ENCODE measurements around the gene CIRBP. TPM values are rescaled to one million over a fixed set of nuclear protein-coding genes. Genes with fewer than 3 reads are reported as not detected.
A peak's percentile ranks its signal among the peaks of the same experiment; 100 is the strongest.

The CIRBP gene
- total RNA-seq (2021) = 249 and 263 TPM in 2 replicates
- long read RNA-seq, transcript CIRBP-246 (6 exons, 1,043 nt) = minor isoform, 51 of 1,500 reads
- long read RNA-seq, transcript CIRBP-204 (7 exons, 870 nt) = minor isoform, 21 of 1,500 reads
- long read RNA-seq, transcript CIRBP-210 (8 exons, 938 nt) = minor isoform, 22 of 1,500 reads
- long read RNA-seq, transcript CIRBP-201 (7 exons, 1,328 nt) = major isoform, 1,161 of 1,500 reads
- long read RNA-seq, partial matches to known transcripts = 25 of 1,500 reads
- long read RNA-seq, other reads (novel, unspliced or antisense) = 182 of 1,500 reads

GRCh38 chr19:1269065-1269477, at the start of gene CIRBP:
TSS of gene CIRBP (plus strand) at chr19:1269332. CDS start at chr19:1270934, 1,602 bp downstream.
- peaks cover 4% of the 10 kb centered on the region; the same call in 1 of the 2 replicates for H3K79me2 ChIP-seq (ENCODE audit: insufficient read depth, low read length)
- WGBS (ENCODE audit: extremely low coverage, insufficient read length, low lambda C conversion rate) = no CpG with 5 or more reads among the region's 50 CpGs
- peak; percentile 99 for DNase-seq
- H2BK15ac ChIP-seq (ENCODE audit: low read depth, low read length) = no peak within 1 kb of the TSS; the same call in 1 of the 2 replicates
- H4K91ac ChIP-seq (ENCODE audit: insufficient read length, low read depth, low read length) = no peak within 1 kb of the TSS
- no peak within 1 kb of the TSS for H4K8ac ChIP-seq (replicated peaks; ENCODE audit: insufficient read length, low read depth, low read length)
- H2BK5ac ChIP-seq (ENCODE audit: insufficient read length, low read length) = peak within 1 kb of the TSS; percentile 36
- no peaks in the 10 kb centered on the region for H4K20me1 ChIP-seq (ENCODE audit: control insufficient read depth, insufficient read depth, insufficient read length)
- Mint-ChIP-seq H3K27ac (peak within 1 kb of the TSS; percentile 95 to 99 (median 95)), H3K9me3 (no peaks in the 10 kb centered on the region), H3K36me3 (ENCODE audit: insufficient read depth in 1 of 3, low read depth in 3 of 3) (peaks cover 34 to 52% (median 41%) of the 10 kb centered on the region in 3 experiments), H3K27me3 (ENCODE audit: low read depth) (peaks cover 13% of the 10 kb centered on the region), H3K4me3 (peak within 1 kb of the TSS; percentile 85 to 90), H3K4me1 (peaks cover 60 to 65% of the 10 kb centered on the region in 2 experiments)
- no peak within 1 kb of the TSS for H3T11ph ChIP-seq (ENCODE audit: low read length)
- no peak within 1 kb of the TSS for H2AFZ ChIP-seq (ENCODE audit: low read length)
- no peak within 1 kb of the TSS for H3K56ac ChIP-seq (ENCODE audit: insufficient read length, low read depth, low read length)
- no peak within 1 kb of the TSS for H2BK120ac ChIP-seq (ENCODE audit: low read depth, low read length, poor library complexity, severe bottlenecking)
- H3K18ac ChIP-seq (ENCODE audit: insufficient read length, low read depth, low read length) = peak within 1 kb of the TSS; percentile 89
- no peak within 1 kb of the TSS for H2AK5ac ChIP-seq (ENCODE audit: insufficient read length, low read length)
- no peak within 1 kb of the TSS for H3K23ac ChIP-seq (ENCODE audit: insufficient read length, low read depth, low read length)
- no peaks in the 10 kb centered on the region for H3K27me3 ChIP-seq (ENCODE audit: insufficient read depth, low read length)
- peaks cover 4% of the 10 kb centered on the region; the same call in 1 of the 2 replicates for H3K4me1 ChIP-seq (ENCODE audit: insufficient read depth, low read length)
- no peak within 1 kb of the TSS for H4K5ac ChIP-seq (ENCODE audit: insufficient read length, low read depth, low read length)
- H3K9ac ChIP-seq (ENCODE audit: extremely low read depth, insufficient read length, low read length) = peak within 1 kb of the TSS; percentile 86
- no peak for TF ChIP-seq CTCF (conservative IDR thresholded peaks at IDR 0.05)
- H3K27ac ChIP-seq (ENCODE audit: insufficient read length, low read depth, low read length) = peak within 1 kb of the TSS; percentile 10
- H2BK20ac ChIP-seq (ENCODE audit: low read depth, low read length, poor library complexity, severe bottlenecking) = no peak within 1 kb of the TSS
- peak within 1 kb of the TSS; percentile 87 for H3K4me2 ChIP-seq (ENCODE audit: insufficient read depth, insufficient read length, low read length)
- peaks cover 17% of the 10 kb centered on the region for H3K23me2 ChIP-seq (ENCODE audit: insufficient read length, low read depth, low read length, poor library complexity, severe bottlenecking)
- H2BK12ac ChIP-seq (ENCODE audit: insufficient read length, low read depth, low read length) = no peak within 1 kb of the TSS
- peak within 1 kb of the TSS; percentile 94 for H3K14ac ChIP-seq (ENCODE audit: insufficient read depth, low read length)
- H3K9me3 ChIP-seq (ENCODE audit: control insufficient read depth, low read depth, low read length) = no peaks in the 10 kb centered on the region
- peaks cover 9% of the 10 kb centered on the region for H3K79me1 ChIP-seq (ENCODE audit: insufficient read depth, low read depth, low read length, poor library complexity, severe bottlenecking)
- no peak within 1 kb of the TSS; the same call in 1 of the 2 replicates for H3K4ac ChIP-seq (ENCODE audit: low read depth, low read length)
